Measurements from ENCODE around the gene SPOCD1.
A peak's percentile ranks its signal among the peaks of the same experiment; 100 is the strongest.

The SPOCD1 gene

GRCh38 chr1:31815752-31816500 lies at the start of gene SPOCD1:
Gene SPOCD1 (minus strand): TSS chr1:31816022. CDS start chr1:31815333, 689 bp downstream.
- peak; percentile 22 for DNase-seq

DNA sequence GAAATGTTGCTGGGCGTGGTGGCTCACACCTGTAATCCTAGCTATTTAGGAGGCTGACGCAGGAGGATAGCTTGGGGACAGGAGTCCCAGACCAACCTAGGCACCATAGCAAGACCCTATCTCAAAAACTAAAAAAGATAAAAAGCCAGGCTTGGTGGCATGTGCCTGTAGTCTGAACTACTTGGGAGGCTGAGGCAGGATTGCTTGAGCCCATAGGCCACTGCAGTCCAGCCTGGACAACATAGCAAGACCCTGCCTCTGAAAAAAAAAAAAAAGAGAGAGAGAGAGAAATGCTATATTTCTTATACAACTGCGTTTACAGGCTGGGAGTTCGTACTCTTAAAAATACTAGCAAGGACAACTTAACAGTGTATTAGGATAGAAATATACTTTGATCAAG lies 46.2 kb upstream of the SPOCD1 start:
- DNase-seq = no peak

DNA sequence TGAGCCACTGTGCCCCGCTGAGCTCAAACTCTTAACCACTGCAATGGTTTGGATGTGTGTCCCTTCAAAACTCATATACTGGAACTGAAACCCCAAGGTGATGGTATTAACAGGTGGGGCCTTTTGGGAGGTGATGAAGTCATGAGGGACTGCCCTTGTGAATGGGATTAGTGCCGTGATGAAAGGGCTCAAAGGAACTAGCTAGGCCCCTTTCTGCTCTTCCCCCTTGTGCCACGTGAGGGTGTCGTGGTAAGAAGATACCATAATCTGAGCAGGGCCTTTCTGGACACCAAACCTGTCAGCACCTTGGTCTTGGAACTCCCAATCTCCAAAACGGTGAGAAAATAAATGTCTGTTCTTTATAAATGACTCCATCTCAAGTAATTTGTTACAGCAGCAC lies 45.5 kb upstream of the SPOCD1 start:
- DNase-seq = no peak

DNA sequence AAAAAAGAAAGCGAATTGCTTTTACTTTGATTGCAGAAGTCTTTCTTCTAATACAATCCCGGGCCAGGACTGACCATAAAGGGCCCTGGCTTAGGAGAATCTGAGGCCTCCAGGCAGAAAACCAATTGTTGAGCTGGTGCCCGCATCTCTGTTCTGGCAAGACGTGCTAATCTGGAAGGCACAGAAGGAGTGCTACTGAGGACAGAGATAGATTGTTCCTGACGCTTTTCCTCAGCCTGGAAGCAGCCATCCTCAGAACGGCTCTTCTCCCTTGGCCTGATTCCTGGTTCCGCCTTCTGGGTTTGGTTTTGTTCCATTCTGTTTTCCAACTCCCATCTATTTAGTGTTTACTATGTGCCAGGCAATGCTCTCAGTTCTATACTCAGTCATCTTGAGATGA lies 44.8 kb upstream of the SPOCD1 start:
- DNase-seq = no peak

DNA sequence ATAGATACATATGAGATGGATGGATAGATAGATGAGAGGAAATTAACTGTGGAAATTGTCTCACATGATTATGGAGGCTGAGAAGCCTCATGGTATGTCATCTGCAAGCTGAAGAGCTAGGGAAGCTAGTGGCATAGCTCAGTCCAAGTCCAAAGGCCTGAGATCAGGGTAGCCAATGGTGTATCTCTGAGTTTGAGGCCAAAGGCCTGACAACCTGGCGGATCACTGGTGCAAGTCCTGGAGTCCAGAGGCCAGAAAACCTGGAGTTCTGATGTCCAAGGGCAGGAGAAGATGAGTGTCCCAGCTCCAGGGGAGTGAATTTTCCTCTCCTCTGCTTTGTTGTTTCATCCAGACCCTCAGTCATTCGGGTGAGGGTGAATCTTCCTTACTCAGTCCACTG lies 43.9 kb upstream of the SPOCD1 start:
- DNase-seq = no peak

- DNase-seq = no peak
Observed at GRCh38 chr1:31859044-31859443, 43.2 kb upstream of the SPOCD1 start.

GRCh38 chr1:31857863-31858262 lies 42.0 kb upstream of the SPOCD1 start:
- no peak for DNase-seq

GRCh38 chr1:31856140-31856539 lies 40.3 kb upstream of the SPOCD1 start:
- DNase-seq = no peak

DNA sequence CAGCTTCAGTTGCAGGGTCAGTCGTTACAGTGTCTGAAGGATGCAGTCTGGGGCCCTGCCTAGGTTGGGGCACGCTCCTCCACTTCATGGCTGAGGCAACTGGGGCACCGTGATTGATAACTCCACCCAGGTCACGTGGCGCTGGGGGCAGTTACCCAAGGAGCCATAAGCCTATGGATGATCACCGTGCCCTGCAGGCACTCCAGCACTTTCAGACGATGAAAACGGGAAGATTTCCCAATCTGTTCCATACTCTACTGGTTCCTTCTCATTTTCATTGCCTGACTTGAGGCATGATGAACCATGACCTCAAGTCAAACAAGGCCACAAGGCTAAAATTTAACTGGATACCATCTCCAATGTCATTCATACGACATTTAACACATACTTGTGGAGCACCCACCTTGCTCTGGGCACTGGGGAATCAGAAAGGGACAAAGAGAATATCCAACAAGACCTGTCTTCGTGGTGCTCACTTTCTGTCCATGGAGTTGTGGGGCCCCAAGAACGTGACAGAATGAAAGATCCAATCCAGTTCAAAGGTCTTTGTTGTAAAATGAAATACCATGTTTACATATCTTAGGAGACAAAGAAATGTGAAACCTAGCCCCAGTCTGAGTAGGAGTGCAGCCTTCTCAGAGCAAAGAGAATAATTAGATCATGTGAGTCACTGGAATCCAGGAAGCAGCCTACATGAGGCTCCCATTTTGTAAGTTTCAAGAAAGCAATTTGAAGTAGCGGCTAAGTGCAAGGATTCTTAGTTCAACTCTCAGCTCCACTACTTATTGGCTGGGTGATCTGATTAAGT lies 39.4 kb upstream of the SPOCD1 start:
- no peak for DNase-seq

GRCh38 chr1:31849653-31850052 lies 33.8 kb upstream of the SPOCD1 start:
- no peak for DNase-seq

DNA sequence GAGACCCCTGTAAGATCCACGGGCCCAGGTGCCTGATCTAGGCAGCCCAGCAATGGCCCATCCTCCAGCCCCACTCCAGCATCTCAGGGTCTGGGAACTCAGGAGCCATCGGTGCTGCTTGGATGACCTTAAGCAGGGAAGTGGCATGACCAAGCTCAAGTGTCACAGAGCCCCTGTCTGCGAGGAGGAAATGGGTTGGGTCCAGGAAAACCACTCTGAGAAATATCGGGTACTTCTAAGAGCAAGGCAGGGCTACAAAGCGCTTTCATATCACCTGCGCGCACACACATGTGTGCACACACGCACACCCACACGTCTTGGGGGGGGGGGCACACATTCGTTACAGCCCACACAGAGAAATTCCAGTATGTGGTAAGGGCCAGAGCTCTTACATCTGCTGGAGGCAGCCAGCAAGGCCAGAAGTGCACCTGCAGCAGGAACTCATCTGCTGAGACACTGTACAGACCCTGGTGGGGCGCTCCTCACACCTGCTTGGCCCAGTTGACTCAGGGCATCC lies 32.6 kb upstream of the SPOCD1 start:
- DNase-seq = no peak

GRCh38 chr1:31846484-31846883 lies 30.7 kb upstream of the SPOCD1 start:
- no peak for DNase-seq

DNA sequence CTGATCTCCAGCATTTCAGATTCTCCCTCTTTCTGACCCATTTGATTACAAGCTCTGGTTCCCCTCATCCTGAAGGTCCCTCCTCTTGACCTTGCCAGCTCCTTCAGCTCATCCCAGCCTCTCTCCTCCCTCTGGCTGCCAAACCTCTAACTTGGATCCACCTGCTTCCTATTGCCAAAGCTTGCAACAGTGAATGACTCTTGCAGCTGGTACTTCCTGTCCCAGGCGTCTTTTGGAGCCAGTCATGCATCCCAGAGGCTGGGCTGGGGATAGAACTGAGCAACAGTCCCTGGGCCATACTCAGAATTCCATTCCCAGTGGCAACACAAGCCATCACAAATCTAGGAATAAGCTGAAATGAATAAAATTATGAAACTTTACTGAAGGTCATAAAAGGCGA lies 27.7 kb upstream of the SPOCD1 start:
- DNase-seq = peak; percentile 18

DNA sequence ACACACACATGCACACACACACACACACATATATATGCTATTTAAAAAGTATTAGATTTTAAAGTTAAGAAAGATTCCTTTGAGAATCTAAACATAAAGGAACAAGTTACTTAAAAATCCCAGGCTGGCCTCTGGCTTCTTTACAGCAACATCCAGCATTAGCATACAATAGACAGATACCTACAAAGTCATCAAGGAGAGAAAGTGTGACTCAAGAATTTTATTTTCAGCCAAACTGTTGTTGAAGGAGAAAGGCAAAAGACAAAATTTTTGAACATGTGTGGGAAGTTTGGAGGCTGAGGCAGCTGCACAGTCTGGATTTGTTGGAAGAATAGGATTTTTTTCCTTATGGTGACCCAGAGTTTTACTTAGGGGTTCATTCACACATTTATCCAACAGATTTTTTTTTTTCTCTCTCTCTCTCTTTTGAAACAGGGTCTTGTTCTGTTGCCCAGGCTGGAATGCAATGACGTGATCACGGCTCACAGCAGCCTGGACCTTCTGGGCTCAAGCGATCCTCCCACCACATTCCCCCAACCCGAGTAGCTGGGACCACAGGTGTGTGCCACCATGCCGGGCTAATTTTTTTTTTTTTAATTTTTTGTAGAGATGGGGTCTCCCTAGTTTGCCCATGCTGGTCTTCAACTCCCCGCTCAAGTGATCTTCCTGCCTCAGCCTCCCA lies 24.0 kb upstream of the SPOCD1 start:
- DNase-seq = no peak

DNA sequence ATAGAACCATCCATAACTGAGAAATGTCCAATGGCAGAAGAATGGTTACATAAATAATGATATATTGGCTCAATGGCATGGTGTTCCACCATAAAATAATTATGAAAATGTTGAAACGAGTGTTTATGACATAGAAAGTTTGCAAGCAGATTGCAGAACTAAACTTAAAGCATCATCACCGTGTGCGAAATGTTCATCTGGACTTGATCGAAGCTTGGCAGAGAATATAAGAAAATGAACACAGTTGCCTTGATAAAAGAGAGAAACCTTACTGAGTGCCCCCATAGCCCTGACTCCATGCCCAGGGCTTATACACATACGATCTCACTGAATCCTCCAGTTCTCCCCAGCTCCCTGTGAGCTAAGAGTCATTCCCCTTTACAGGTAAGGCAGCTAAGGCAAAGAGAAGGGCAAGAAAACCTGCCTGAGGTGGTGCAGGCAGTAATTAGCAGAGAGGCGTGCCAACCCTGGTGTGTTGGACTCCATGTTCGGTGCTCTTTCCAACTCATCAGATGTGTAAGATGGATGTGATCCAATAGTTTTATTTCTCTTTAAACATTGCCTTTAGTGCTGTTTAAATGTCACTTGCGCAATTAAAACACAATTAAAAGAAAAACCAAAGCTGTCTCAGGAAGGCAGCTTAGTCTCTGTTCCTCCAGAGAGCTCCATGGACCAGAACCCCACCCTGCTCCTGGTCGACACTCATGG lies 21.8 kb upstream of the SPOCD1 start:
- no peak for DNase-seq

DNA sequence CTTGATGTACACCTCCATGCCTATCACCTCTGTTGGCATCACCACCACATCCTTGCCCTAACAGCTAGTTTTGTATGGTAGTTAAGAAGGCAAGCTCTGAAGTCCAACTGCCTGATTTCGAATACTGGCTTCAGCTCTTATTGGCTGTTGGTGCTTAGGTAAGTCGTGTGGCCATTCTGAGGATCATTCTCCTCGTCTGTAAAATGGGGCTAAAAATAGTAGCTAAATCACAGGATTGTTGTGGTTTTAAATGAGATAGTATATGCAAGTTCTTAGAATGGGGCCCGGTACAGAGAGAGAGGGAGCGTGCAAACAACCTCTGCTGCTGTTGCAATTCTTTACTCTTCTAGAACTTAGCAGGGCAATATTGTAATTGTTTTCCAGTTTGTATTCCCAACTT lies 20.8 kb upstream of the SPOCD1 start:
- no peak for DNase-seq

- DNase-seq = no peak
Observed at GRCh38 chr1:31835415-31835814, 19.6 kb upstream of the SPOCD1 start.

GRCh38 chr1:31834501-31834900 lies 18.7 kb upstream of the SPOCD1 start:
- DNase-seq = no peak

DNA sequence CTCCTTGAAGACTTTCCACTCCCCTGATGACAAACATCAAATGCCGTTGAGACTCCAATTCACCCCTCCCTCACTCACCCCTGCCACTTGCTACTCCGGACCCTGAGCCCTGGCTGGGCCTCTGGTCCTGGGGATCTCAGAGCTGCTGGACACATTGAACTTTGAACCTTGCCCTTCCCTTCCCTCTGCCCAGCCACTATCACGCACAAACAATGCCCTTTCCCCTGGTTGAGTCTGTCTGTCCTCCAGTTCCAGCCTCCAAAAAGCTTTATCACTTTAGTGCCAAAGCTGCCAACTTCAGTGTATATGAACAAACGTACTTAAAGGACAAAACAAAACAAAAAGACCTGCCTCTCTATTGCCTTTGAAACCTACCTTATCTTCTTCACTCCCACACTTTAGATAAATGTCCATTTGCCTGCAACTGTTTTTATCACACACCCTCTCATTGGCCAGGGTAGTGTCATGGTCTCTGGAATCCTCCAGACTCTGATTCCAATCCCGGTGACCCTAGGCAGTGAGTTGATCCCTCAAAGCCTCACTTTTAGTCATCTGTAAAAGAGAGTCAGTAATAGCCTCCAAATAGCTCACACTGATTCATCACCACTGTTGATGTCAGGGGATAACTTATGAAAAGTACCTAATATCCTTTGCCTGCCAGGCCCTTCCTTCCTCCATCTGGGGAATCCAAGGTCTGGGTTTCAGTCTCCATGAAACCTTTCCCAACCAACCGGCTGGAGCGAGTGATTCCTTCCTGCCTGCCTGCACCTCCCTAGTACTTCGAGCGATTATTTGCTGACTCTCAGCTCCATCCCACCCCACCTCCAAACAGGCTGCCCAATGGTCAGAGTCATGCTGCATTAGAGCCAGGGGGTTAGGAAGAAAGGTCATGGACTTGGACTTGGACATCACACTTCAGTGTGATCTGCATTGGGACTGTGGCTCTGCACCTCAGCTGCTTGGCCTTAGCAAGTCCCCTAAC lies 15.9 kb upstream of the SPOCD1 start:
- no peak for DNase-seq

DNA sequence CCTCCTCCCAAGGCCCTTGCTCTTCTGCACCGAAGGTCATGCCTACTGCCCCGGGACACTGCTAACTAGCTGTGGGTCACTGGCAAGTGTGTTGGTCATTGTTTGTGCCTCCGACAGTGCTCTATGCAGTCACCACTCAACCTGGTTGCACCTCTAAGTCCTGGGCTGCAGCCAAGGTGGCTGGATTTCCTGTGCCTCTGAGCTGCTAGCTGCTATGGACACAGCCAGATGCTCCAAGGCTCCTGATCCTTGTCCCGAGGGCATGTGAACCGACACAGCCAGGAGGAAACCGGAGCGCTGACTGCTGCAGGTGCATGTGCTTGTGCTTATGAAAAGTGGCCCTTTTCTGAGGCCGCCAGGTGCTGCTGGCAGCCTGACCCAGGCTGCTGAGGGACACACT lies 14.7 kb upstream of the SPOCD1 start:
- DNase-seq = no peak

GRCh38 chr1:31830065-31830464 lies 14.2 kb upstream of the SPOCD1 start:
- no peak for DNase-seq
